ENCODE data around the gene PPP2R5C. TPM values are rescaled to one million over a fixed set of nuclear protein-coding genes. Genes with fewer than 3 reads are reported as not detected.

Gene PPP2R5C
- total and polyA plus RNA-seq, 2 of the 8 experiments (the other 6 are each of a cell fraction or from before 2014, with no cell fraction given) = 49.6 to 95.9 TPM

DNA sequence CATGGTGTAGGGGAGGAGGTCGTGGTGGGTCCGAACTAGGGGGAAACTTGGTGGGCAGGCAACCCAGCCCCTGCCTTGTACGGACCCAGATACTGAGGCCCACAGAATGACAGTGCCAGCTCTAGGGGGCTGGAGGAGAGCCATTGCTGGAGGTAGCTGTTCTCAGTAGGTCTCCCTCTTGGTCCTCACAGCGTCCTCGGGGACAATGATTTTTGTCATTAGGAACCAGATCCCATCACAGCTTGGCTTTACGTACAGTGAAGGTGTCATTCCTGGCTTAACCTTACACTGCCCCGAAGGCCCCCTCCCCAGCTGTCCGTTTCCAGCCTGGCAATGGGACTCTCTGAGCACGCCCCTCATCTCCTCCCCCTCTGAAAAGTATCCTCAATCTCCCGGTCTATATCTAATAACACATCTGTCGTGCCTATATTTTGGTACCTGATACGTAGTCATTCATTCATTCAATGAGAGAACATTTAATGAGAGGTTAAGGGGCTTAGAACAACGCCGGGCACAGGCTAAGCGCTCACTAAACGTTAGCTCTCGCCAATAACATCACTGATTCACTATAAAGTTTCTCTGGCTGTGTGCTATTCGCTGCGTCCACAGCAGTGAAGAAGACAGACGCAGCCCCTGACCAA, 202.3 kb downstream of the PPP2R5C start:
- no peak for DNase-seq (ENCODE audit: low read depth in 1 of 2, low spot score in 2 of 2)
- H2AK5ac ChIP-seq (ENCODE audit: low read depth, low read length) = no peak overlapping the region
- ChIA-PET POLR2A (ENCODE audit: partially characterized antibody) (interaction anchor here (0.8 to 1.7 kb wide), 6 partner anchors 8 to 253 kb away, joined by 3 to 7 read pairs (median 4); no protein-coding TSS in a partner anchor), CTCF (ENCODE audit: partially characterized antibody) (interaction anchor here (1.2 to 3.4 kb wide), 3 partner anchors 10 to 193 kb away, joined by 3 to 17 read pairs (median 4); no protein-coding TSS in a partner anchor)
- H2BK120ac ChIP-seq (replicated peaks; ENCODE audit: low read depth, low read length) = no peak overlapping the region
- H3K4me1 ChIP-seq (replicated peaks in 1 of 4; ENCODE audit: control insufficient read depth in 3 of 4, insufficient read depth in 4 of 4, low read length in 3 of 4) = peaks cover 0 to 3% (median under 1%) of the 10 kb centered on the region in 4 experiments; a peak in 2 of 7 replicates
- H4K8ac ChIP-seq (ENCODE audit: extremely low read depth, insufficient read depth, low read length) = no peak overlapping the region
- H3K9me3 ChIP-seq (ENCODE audit: insufficient read depth in 2 of 2, low read depth in 1 of 2, low read length in 1 of 2) = no peaks in the 10 kb centered on the region
- H3K14ac ChIP-seq (ENCODE audit: insufficient read length) = no peak overlapping the region
- H3K18ac ChIP-seq (ENCODE audit: extremely low read depth, low read length) = no peak overlapping the region
- peaks cover 6% of the 10 kb centered on the region for H3K23me2 ChIP-seq (ENCODE audit: low read depth, low read length)
- H2BK15ac ChIP-seq (ENCODE audit: low read length) = peak overlapping the region; percentile 95; the same call in 1 of the 2 replicates
- H3K36me3 ChIP-seq (ENCODE audit: control insufficient read depth in 2 of 4, insufficient read depth in 4 of 4, low read length in 3 of 4) = no peaks in the 10 kb centered on the region
- no peak overlapping the region for H3K23ac ChIP-seq (ENCODE audit: insufficient read length)
- FAIRE-seq = no peak
- no peak overlapping the region for H3K56ac ChIP-seq (replicated peaks; ENCODE audit: insufficient read length, low read depth, low read length)
- H3K9ac ChIP-seq (replicated peaks in 1 of 4; ENCODE audit: extremely low read depth in 1 of 4, low read depth in 3 of 4, low read length in 3 of 4) = no peak overlapping the region; a peak in 1 of 7 replicates
- H2AFZ ChIP-seq (ENCODE audit: low read length) = peak overlapping the region; percentile 83; the same call in 1 of the 2 replicates
- no peak overlapping the region for H2BK12ac ChIP-seq (ENCODE audit: low read depth, low read length)
- peak overlapping the region; percentile 91 to 94 for H3K4me2 ChIP-seq (ENCODE audit: insufficient read depth in 1 of 2, low read depth in 2 of 2, low read length in 2 of 2)
- no peak overlapping the region for H4K5ac ChIP-seq (ENCODE audit: insufficient read length, low read depth, low read length)
- H2BK20ac ChIP-seq (ENCODE audit: low read length) = no peak overlapping the region
- peaks cover 2% of the 10 kb centered on the region; the same call in 1 of the 2 replicates for H3K79me1 ChIP-seq (ENCODE audit: low read depth, low read length)
- no peak overlapping the region for H3K4ac ChIP-seq (replicated peaks; ENCODE audit: insufficient read length, low read depth, low read length)
- peaks cover 2 to 3% of the 10 kb centered on the region in 2 experiments for H4K20me1 ChIP-seq (replicated peaks in 1 of 2; ENCODE audit: control insufficient read depth in 1 of 2, insufficient read depth in 2 of 2, low read length in 2 of 2)
- no peak overlapping the region for H3K27ac ChIP-seq (ENCODE audit: low read depth, low read length)
- 55% methylated on average over 19 of the region's 20 CpGs; no CpG with 5 or more reads in 1 of the 2 experiments for WGBS, 2 experiments (ENCODE audit: extremely low coverage in 1 of 2, insufficient coverage in 1 of 2, insufficient read length in 1 of 2, insufficient replicate concordance in 2 of 2, low coverage in 1 of 2, low lambda C conversion rate in 2 of 2, missing lambda C conversion rate in 1 of 2)
- H3K27me3 ChIP-seq (replicated peaks in 1 of 4; ENCODE audit: control insufficient read depth in 3 of 4, extremely low read depth in 1 of 4, insufficient read depth in 3 of 4, low read length in 3 of 4) = peaks cover 4 to 26% (median 14%) of the 10 kb centered on the region in 4 experiments
- H3K4me3 ChIP-seq (ENCODE audit: extremely low read depth in 1 of 4, insufficient read depth in 2 of 4, low read depth in 3 of 4, low read length in 4 of 4) = peak overlapping the region; percentile 12 to 100 (median 26); a peak in 5 of 8 replicates
- H4K91ac ChIP-seq (replicated peaks; ENCODE audit: insufficient read length, low read length) = no peak overlapping the region
- H2BK5ac ChIP-seq (ENCODE audit: low read depth, low read length) = no peak overlapping the region
- peaks cover 19 to 40% of the 10 kb centered on the region in 2 experiments for H3K79me2 ChIP-seq (ENCODE audit: control insufficient read depth in 1 of 2, insufficient read depth in 2 of 2, low read length in 2 of 2)
- no peak for TF ChIP-seq POLR2A (IDR thresholded peaks at IDR 0.05; ENCODE audit: control extremely low read depth in 1 of 2, low read depth in 2 of 2, low read length in 2 of 2)
- TF ChIP-seq KDM4A (IDR thresholded peaks at IDR 0.05; ENCODE audit: low read depth, low read length, severe bottlenecking) = peak; percentile 3
